Omental fat pad (tissue), 4 donors: Measurements from ENCODE around the gene GUK1. TPM values are rescaled to one million over a fixed set of nuclear protein-coding genes. Genes with fewer than 3 reads are reported as not detected.

Experiments used
- ATAC-seq: fragments of 150-250 bp; one replicate; pipeline ENCODE4 v1.9.1; 2016; ENCODE audit warnings: mild to moderate bottlenecking, moderate library complexity; ENCODE audit not compliant: low FRiP score
- DNase-seq: peaks from one replicate; pipeline ENCODE4 v3.0.0-alpha.2; 2019; ENCODE audit warnings: low spot score
- CTCF ChIP-seq, 3 donors: fragments of 450-650 bp; IDR thresholded peaks; one replicate each; pipeline ENCODE4 v1.5.1; 2016 to 2017; ENCODE audit warnings: antibody characterized with exemption in 3 of 3, mild to moderate bottlenecking in 3 of 3, moderate library complexity in 2 of 3
- total RNA-seq, 4 donors: library from RNA; depleted of rRNA; stranded (reverse); fragments of >200 nt; gene quantifications; one replicate each; pipeline ENCODE4 v1.1.0, GENCODE V29; 2016

GUK1 gene
- total RNA-seq, 4 donors from 2014 or later, result 285 to 404 (median 308) TPM

DNA sequence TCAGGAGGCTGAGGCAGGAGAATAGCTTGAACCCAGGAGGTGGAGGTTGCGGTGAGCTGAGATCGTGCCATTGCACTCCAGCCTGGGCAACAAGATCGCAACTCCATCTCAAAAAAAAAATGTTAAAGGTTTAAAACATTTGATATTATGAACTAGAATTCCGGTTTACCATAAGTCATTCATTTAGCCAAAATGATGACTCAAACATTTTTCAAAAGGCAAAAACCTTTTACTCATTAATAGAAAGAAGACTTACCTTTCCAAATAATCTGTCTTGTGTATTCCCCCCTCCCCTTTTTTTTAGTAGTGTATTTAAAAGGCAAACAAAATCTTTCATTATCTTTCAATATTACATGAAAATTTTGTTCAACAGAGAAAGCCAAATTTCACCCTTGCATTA lies 22.7 kb upstream of the GUK1 start:
- ATAC-seq (no peak), DNase-seq (no peak)
- TF ChIP-seq CTCF (IDR thresholded peaks at IDR 0.05), result no peak

- TF ChIP-seq CTCF (IDR thresholded peaks at IDR 0.05), result no peak
- no peak for DNase-seq
- ATAC-seq, result no peak
These were observed 22.0 kb upstream of the GUK1 start for GRCh38 chr1:228118040-228118439.

DNA sequence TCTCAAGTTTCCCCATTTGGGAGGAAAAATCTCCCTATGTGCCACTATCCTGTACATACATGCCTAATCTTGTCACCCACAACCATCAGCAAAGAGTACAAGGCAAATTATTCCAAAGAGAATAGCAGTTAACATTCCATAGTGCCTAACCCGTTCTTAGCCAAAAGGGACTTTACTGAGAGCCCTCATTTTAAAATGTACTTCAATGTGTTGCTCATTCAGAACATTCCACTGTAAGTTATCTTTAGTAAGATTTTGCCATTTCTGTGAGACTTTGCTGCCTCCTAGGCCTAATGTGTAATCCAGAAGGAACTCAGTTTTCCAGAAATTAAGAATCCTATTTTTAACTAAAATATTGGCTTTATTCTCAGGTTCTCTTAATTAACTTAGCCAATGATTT lies 19.7 kb upstream of the GUK1 start:
- TF ChIP-seq CTCF (IDR thresholded peaks at IDR 0.05), result no peak
- ATAC-seq (no peak), DNase-seq (no peak)

DNA sequence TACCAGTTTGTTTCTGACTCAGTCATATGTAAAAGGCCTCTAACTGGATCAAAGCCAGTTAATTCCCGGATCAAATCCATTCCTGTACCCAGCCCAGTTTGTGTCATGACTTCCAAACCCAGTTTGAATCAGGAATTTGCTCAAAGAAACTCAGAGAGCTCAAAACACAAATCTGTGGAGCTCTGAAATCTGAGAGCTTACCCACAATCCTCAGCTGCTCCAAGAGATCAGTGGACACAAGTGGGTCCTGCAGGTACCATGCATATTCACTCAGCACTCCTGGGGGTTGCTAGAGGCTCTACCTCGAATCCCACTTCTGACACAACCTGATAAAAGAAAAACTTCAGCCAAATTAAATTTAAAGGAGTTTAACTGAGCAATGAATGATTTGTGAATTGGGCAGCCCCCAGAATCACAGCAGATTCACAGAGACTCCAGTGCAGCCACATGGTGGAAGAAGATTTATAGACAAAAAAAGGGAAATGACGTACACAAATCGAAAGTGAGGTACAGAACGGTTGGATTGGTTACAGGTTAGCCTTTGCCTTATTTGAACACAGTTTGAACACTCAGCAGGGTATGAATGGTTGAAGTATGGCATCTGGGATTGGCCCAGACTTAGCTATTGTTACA lies 19.1 kb upstream of the GUK1 start:
- no peak for TF ChIP-seq CTCF (IDR thresholded peaks at IDR 0.05)
- no peak for DNase-seq
- no peak for ATAC-seq

DNA sequence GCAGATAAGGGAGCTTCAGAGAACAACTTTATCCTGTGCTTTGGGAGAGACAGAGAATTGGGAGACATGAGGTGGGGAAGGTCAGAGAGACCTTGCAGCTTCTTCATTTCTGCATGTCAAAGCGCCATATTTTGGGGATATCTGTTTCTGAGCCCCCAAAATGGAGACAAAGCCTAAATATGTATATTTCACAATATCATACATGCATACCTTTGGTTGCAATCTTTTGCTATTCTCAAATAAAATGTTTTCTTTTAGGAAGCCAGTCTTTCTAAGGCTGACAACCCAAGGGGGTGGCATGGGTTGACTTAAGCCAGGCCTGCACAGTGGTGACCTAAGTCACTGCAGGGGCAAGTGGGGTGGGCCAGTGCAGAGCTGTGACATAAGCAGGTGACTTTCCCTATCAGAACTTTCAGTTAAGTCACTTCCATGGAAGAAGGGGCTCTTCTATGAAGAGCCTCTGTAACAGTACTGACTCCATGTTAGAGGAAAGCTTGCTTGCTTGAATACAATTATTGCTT lies 17.1 kb upstream of the GUK1 start:
- ATAC-seq (no peak), DNase-seq (no peak)
- TF ChIP-seq CTCF (IDR thresholded peaks at IDR 0.05), result no peak

DNA sequence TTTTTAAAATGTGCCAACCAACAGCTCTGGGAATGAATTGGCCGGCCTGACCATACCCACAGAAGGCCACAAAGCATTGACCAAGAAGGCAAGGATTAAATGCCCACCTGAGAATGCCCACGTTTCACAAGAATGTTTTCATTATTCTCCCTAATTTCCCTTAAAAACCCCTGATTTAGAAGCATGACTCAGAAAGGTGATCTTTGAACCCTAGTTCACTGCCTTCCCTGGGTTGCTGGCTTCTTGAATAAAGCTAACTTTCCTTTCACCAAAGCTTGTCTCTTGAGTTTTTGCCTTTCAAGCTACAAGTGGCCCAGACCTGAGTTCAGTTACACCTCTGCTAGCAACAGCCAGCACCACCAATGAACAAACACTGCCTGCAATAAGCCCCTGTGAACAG lies 16.6 kb upstream of the GUK1 start:
- no peak for ATAC-seq
- TF ChIP-seq CTCF (IDR thresholded peaks at IDR 0.05), result no peak
- no peak for DNase-seq

GRCh38 chr1:228125185-228125584 lies 14.9 kb upstream of the GUK1 start:
- TF ChIP-seq CTCF (IDR thresholded peaks at IDR 0.05), result no peak
- no peak for DNase-seq
- no peak for ATAC-seq
